Effector memory CD8-positive, alpha-beta T cell (primary cell): ENCODE measurements around the gene TMEM97.

Experiments used
- ATAC-seq: fragments of 150-1000 bp; cut with Tn5 transposase; replicated peaks from 2 replicates; pipeline ENCODE4 v1.10.0; 2021; ENCODE audit warnings: mild to moderate bottlenecking, moderate library complexity
- DNase-seq, 3 experiments: peaks; one replicate each; pipeline ENCODE4 v3.0.0; 2021
- H3K27ac Mint-ChIP-seq, 2 donors: one replicate each; pipeline ENCODE4 v1.8.0; 2022; ENCODE audit warnings: mild to moderate bottlenecking in 2 of 2, mixed read lengths in 2 of 2, moderate library complexity in 2 of 2
- H3K27me3 Mint-ChIP-seq, 2 donors: one replicate each; pipeline ENCODE4 v1.8.0; 2022; ENCODE audit warnings: mixed read lengths in 2 of 2
- H3K36me3 Mint-ChIP-seq: one replicate; pipeline ENCODE4 v1.8.0; 2022; ENCODE audit warnings: mild to moderate bottlenecking, moderate library complexity, mixed read lengths; ENCODE audit not compliant: insufficient read depth
- H3K4me1 Mint-ChIP-seq, 2 donors: one replicate each; pipeline ENCODE4 v1.8.0; 2022; ENCODE audit warnings: low read depth in 2 of 2, mixed read lengths in 2 of 2
- H3K4me3 Mint-ChIP-seq, 2 donors: one replicate each; pipeline ENCODE4 v1.8.0; 2022; ENCODE audit warnings: mild to moderate bottlenecking in 2 of 2, mixed read lengths in 2 of 2, moderate library complexity in 2 of 2
- H3K9me3 Mint-ChIP-seq, 2 donors: one replicate each; pipeline ENCODE4 v1.8.0; 2022; ENCODE audit warnings: mixed read lengths in 2 of 2

TMEM97 gene

DNA sequence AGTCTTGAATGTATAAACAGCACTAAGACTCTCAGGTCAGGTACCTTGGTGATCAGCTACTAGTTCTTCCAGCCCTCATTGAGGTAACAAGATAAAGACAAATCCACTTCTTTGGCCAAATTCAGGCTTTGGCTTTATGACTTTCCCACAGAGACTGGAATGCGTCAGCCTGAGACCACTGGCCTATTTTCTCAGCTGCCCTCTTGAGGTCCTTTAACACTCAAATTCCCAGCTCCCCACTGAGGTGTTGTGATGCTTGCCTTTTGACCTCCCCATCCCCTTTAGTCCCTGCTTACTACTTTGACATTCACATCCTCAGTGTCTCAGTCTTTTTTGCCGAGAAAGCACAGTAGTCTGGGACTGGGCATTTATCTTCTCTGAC, 27.2 kb downstream of the TMEM97 start:
- Mint-ChIP-seq H3K27ac (no peak overlapping the region), H3K4me1 (peaks cover 0 to 2% of the 10 kb centered on the region in 2 donors), H3K9me3 (no peaks in the 10 kb centered on the region), H3K27me3 (no peaks in the 10 kb centered on the region), H3K36me3 (peaks cover 63% of the 10 kb centered on the region), H3K4me3 (no peak overlapping the region)
- ATAC-seq: no peak
- no peak for DNase-seq

DNA sequence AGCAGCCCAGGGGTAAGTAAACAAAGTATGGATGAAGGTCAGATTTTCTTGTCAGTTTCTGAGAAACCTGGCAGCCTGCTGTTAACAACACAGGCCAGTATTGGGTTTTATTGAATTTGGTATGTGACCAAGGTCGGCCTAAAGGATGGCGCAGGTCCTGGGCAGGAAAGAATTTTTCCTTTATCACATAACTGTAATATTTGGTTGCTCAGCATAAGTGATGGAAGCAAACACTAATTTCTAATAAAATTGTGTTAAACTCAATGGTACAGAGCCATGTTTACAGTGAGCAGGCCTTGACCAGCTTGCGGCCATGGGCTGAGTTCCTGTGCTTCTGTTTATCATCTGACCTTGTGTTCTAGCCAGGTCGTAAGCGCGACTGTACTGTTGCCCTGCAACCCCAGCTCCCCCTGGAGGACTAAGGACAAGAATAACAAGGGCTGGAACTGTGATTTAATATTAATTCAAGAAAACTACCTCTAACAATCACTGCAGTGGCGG, 27.8 kb downstream of the TMEM97 start:
- Mint-ChIP-seq H3K4me3 (no peak overlapping the region), H3K36me3 (peaks cover 64% of the 10 kb centered on the region), H3K4me1 (no peaks in the 10 kb centered on the region), H3K9me3 (no peaks in the 10 kb centered on the region), H3K27me3 (no peaks in the 10 kb centered on the region), H3K27ac (no peak overlapping the region)
- DNase-seq (no peak), ATAC-seq (no peak)

DNA sequence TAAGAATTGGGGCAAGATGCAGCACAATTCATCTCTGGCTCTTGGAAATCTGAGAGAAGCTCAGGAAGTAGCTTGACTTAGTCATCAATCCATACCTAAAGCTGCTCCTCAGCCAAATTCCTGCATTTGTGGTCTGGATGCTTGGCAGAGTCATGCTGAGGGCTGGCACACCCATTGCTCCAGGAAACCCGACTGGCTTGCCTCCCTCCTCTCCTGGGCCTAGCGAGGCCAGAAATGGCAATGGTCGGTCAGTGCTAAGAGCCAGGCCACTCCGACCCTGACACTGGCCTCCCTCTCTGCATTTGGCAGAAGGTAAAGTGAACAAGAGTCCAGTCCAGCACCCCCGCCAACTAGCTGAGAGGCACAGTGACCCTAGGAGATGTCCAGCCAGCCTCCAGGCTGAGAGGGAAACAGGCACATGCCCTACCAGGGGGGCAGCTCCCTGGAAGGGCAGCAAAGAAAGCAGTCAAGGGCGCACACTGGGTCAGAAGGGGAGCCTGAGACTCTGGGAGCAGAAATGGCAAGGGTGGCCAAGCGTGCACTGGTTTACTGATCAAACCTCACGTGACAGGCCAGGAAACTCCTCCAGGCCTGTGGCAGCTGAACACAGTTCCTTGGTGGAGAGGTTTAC, 28.4 kb downstream of the TMEM97 start:
- no peaks in the 10 kb centered on the region for H3K9me3 Mint-ChIP-seq
- DNase-seq: no peak

DNA sequence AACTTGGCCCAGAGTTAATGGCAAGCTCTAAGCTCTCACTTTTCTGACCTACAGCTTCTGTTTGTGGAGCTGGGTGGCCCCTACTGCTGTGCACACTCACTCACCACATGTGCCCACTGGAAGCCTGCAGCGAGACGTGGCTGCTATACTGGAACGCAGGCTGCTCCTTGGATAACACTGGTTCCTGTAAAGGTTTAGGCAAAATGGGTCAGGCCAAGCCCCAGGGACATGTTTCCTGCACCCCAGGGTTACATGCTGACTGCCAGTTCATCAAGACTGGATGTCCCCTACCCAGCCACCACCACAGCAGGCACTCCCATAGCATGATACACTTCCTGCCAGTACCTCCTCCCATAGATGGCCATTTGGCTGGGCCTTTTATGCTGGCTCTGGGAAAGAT, 30.0 kb downstream of the TMEM97 start:
- peaks cover 74% of the 10 kb centered on the region for H3K36me3 Mint-ChIP-seq
- no peaks in the 10 kb centered on the region for H3K27me3 Mint-ChIP-seq
- DNase-seq (no peak), ATAC-seq (no peak)
- H3K4me1 Mint-ChIP-seq: no peaks in the 10 kb centered on the region
- H3K27ac Mint-ChIP-seq: no peak overlapping the region
- no peak overlapping the region for H3K4me3 Mint-ChIP-seq
- H3K9me3 Mint-ChIP-seq: no peaks in the 10 kb centered on the region

More for the DNA sequence above, 28.4 kb downstream of the TMEM97 start:
- Mint-ChIP-seq H3K4me3 (no peak overlapping the region), H3K36me3 (peaks cover 65% of the 10 kb centered on the region), H3K27ac (no peak overlapping the region), H3K4me1 (no peaks in the 10 kb centered on the region), H3K27me3 (no peaks in the 10 kb centered on the region)
- no peak for ATAC-seq

DNA sequence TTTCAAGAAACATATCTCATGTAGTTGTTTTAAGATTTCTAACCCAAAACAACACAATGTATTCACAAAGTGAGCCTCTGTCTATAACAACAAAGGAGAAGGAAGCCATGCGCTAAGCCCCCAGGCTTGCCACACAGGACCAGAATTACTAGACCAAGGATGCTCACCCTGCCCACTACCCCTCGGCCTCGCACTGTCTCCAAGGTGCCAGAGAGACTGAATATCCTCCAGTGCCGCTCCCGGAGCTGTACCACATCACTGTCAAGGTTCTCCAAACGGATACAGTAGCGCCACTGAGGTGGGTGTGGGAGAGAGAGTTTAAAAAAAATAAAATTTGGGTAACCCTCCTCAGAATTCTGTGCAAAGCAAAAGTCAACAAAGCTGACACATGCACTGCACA, 31.3 kb downstream of the TMEM97 start:
- Mint-ChIP-seq H3K36me3 (peaks cover 68% of the 10 kb centered on the region), H3K27me3 (no peaks in the 10 kb centered on the region), H3K4me1 (no peaks in the 10 kb centered on the region), H3K9me3 (no peaks in the 10 kb centered on the region), H3K27ac (peak overlapping the region in 1 of 2 donors; percentile 53), H3K4me3 (no peak overlapping the region)
- DNase-seq (no peak), ATAC-seq (no peak)

DNA sequence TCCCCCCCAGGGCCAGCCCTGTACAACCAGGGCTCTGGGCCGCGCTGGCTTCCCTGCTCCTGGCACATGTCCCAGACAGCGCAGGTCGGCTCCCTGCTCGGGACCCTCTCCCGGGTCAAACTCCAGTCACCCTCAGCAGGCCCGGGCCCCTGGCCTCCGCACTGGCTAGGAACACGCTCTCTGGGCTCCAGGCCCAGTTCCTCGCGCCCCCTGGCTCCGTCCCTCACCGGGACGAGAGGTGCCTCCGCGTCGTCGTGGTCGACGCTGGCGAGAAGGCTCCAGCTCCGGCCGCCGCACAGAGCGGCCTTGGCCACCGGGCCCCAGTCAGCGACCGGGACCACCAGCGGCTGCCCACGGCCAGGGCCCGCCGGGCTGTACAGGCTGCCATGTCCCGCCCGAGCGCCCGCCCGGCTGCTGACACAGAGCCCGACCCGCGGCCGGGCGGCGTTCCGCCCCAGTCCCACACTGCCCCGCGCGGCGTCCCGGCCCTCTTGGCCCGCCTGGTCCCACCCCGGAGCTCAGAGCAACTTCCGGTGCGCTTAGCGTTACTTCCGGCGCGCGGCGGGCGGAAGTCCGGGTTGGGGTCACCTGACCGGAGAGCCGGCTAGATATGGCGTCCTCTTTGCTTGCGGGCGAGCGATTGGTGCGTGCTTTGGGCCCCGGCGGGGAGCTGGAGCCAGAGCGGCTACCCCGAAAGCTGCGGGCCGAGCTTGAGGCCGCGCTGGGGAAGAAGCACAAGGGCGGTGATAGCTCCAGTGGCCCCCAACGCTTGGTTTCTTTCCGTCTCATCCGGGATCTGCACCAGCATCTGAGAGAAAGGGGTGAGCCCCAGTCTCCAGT, 38.3 kb downstream of the TMEM97 start, which contains the start of gene POLDIP2:
Gene POLDIP2 (minus strand): TSS at position 467 of the 840 bp plus-strand sequence. CDS start 79 bp downstream, at position 388.
- peak within 1 kb of the TSS; percentile 96 for H3K27ac Mint-ChIP-seq
- ATAC-seq: peak; percentile 98
- H3K4me1 Mint-ChIP-seq: peaks cover 22% of the 10 kb centered on the region in 2 donors

DNA sequence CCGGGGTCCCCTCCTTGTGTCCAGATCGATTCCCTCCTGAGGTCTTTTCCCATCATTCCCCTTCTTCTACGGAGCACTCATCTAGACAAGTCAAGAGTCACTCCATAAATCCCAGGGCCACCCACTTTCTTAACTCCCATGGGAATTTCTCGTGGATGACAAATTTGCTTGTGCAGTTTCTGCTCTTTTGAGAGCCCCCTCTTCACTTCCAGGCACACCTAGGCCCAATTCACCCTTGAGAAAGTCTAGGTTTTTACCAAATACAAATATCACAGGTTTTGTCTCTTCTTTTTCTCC, 38.8 kb downstream of the TMEM97 start:
- Mint-ChIP-seq H3K27ac (peak overlapping the region; percentile 96), H3K9me3 (no peaks in the 10 kb centered on the region), H3K36me3 (peaks cover 40% of the 10 kb centered on the region), H3K27me3 (no peaks in the 10 kb centered on the region), H3K4me3 (peak overlapping the region; percentile 91 to 94), H3K4me1 (peaks cover 22% of the 10 kb centered on the region in 2 donors)
- no peak for DNase-seq
- ATAC-seq: no peak

More for the DNA sequence above, 38.3 kb downstream of the TMEM97 start, which contains the start of gene POLDIP2:
- DNase-seq: peak; percentile 94 to 96 (median 94)
- H3K36me3 Mint-ChIP-seq: peaks cover 46% of the 10 kb centered on the region
- H3K4me3 Mint-ChIP-seq: peak within 1 kb of the TSS; percentile 91 to 94
- H3K9me3 Mint-ChIP-seq: no peaks in the 10 kb centered on the region
- no peaks in the 10 kb centered on the region for H3K27me3 Mint-ChIP-seq

DNA sequence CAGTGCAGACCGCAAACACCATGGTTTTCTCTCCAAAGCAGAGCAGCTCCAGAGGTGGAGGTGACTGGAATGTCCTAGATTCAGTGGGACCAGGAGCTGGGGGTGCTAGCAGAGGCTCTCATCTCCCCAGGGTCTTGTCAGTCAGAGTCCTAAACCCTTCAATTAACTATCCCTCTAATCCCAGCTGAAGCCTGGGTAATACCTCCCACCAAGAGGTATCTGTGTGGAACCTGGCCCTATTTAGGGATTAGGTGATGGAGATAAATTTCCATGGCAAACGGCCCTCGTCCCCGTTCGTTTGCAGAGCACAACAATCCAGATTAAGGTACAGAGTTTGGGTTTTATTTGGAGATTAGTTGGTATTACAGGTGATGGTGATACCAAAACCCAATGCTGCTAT, 44.2 kb downstream of the TMEM97 start:
- ATAC-seq (no peak), DNase-seq (no peak)
- Mint-ChIP-seq H3K9me3 (no peaks in the 10 kb centered on the region), H3K27ac (no peak overlapping the region), H3K36me3 (peaks cover 35% of the 10 kb centered on the region), H3K27me3 (no peaks in the 10 kb centered on the region), H3K4me1 (peaks cover 2 to 4% of the 10 kb centered on the region in 2 donors), H3K4me3 (no peak overlapping the region)

DNA sequence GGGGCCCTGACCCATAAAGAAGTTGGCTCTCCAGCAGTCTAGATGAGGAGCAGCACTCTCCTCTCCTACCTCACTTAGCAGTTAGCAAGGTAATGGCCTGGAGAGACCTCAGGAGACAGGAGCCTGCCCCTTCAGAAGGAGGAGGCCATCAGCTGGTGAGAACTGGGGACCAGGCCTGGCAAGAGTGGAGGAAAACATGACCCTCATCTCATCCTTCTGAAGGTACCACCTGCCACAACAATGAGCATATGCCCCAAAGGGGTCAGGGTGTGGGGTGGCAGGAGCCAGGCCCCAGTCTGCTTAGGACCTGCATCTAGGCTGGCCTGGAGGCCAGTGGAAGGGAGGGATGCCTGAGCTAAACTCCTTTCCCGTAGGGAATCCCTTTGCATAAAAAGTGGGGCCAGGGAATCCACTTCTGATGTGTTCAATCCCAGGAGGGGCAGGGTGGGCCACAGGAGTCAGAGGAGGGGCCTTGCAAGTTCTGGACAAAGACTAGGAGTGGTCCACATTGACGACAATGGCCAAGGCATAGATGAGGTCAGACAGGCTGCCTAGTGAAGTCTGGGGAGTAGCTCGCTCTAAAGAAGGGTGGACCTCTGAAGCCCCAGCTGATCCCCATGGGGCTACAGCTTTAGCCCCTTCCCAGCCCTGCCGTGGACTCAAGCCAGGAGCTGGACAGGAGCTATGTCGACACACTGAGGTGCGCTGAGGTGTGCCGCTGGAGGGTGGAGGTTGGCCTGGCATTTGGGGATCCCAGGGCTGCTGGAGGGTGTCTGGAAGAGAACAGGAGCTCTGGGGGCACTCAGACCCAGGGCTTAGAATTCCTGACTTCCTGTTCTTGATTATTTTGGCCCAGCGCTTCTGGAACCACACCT, 45.0 kb downstream of the TMEM97 start:
- Mint-ChIP-seq H3K4me3 (no peak overlapping the region), H3K36me3 (peaks cover 35% of the 10 kb centered on the region)
- ATAC-seq: no peak

DNA sequence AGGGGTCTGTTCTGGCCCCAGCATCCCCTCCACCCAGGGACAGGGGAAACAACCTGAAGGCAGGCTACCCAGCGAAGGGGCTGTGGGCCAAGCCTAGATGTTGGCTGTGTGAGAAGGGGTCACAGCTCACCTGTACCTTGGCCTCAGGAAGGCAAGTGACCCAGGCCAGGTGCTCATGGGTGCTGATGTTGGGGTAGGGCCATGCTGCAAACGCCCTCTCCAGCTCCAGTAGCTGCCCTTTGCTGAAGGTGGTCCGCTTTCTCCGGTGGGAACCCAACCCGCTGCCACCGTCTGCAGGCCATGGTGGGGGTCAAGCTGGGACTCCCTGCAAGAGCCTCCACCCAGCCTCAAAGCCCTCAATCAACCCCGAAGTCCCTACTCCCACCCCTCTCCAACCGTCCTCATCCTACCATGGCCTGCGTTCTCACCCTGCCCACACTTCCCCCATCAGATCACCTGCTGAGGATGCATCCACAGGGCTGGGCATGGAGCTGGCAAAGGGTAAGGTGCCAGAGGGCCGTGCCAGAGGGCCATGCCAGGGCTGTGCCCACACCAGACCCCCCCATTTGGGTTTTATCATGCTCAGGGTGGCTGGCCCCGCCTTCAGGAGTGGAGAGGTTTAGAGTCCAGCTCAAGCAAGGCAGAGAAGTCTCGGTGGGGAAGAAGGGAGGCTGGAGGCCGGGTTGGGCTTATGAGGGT, 45.8 kb downstream of the TMEM97 start, which contains the start of gene SEBOX:
Gene SEBOX (minus strand): TSS at position 535 of the 699 bp plus-strand sequence. CDS start 48 bp downstream, at position 487.
- ATAC-seq (no peak), DNase-seq (no peak)
- Mint-ChIP-seq H3K4me3 (no peak within 1 kb of the TSS), H3K9me3 (no peaks in the 10 kb centered on the region), H3K27ac (no peak within 1 kb of the TSS), H3K27me3 (no peaks in the 10 kb centered on the region), H3K4me1 (no peaks in the 10 kb centered on the region), H3K36me3 (peaks cover 35% of the 10 kb centered on the region)

More for the DNA sequence above, 45.0 kb downstream of the TMEM97 start:
- no peaks in the 10 kb centered on the region for H3K27me3 Mint-ChIP-seq
- H3K4me1 Mint-ChIP-seq: peaks cover 0 to 2% of the 10 kb centered on the region in 2 donors
- no peaks in the 10 kb centered on the region for H3K9me3 Mint-ChIP-seq
- H3K27ac Mint-ChIP-seq: no peak overlapping the region
- DNase-seq: no peak

DNA sequence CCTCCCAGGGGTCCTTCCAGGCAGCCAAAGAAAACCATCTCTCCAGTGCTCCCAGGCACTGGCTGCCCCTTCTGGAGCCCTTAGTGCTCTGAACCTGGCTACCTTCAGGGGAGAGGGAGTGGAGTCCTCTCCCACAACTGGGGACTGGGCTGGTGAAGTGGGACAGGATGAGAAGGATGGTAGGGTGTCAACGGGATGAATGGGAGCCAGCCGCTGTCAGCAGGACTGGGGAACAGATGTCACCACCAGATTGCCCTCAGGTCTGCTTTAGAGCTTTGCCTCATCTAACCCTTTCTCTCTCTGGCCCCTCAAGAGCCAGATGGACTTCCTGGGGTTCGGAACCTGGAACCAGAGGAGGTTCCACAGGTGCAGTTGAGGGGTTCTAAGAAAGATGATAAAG, 46.5 kb downstream of the TMEM97 start:
- Mint-ChIP-seq H3K27ac (no peak overlapping the region), H3K4me1 (peaks cover 0 to 3% of the 10 kb centered on the region in 2 donors), H3K36me3 (peaks cover 30% of the 10 kb centered on the region), H3K27me3 (no peaks in the 10 kb centered on the region), H3K4me3 (no peak overlapping the region), H3K9me3 (no peaks in the 10 kb centered on the region)
- ATAC-seq (no peak), DNase-seq (no peak)

DNA sequence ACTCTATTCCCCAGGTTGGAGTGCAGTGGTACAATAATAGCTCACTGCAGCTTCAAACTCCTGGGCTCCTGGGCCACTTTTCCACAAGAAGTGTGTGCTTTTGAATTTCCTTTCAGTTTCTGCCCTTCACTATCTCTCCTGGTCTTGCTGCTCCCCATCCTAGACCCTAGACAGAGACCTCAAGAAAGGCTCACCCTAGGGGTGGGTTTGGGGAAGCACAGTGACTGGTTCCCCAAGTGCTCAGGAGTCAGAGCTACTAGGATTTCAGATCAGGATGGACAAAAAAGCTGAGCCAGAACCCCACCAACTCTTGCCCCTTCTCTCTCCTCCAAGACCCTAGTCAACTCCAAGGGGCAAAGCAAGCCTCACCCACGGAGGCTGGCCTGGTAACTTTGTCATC, 47.6 kb downstream of the TMEM97 start:
- Mint-ChIP-seq H3K27me3 (no peaks in the 10 kb centered on the region), H3K4me1 (peaks cover 5 to 6% of the 10 kb centered on the region in 2 donors), H3K4me3 (no peak overlapping the region), H3K27ac (no peak overlapping the region), H3K36me3 (peaks cover 26% of the 10 kb centered on the region), H3K9me3 (no peaks in the 10 kb centered on the region)
- DNase-seq (no peak), ATAC-seq (no peak)
